OCI-LY7 (cell line): ENCODE data around the gene PKP1. TPM values are rescaled to one million over a fixed set of nuclear protein-coding genes. Genes with fewer than 3 reads are reported as not detected.

ENCODE experiments used
- BruUV-seq: library from RNA; stranded (reverse); fragments of 400-500 nt; replicated peaks from 2 replicates; lab custom pipeline; 2021; lab: Mats Ljungman, UMichigan
- CTCF ChIA-PET: fragments of 300-600 bp; sonication (Branson Sonifier 250); formaldehyde crosslinking; loops from one replicate; lab custom pipeline; 2022; ENCODE audit warnings: antibody characterized with exemption; ENCODE audit not compliant: unreplicated experiment; lab: Charles Lee
- POLR2A ChIA-PET: fragments of 300-600 bp; sonication (Branson Sonifier 250); formaldehyde crosslinking; loops from one replicate; lab custom pipeline; 2022; ENCODE audit warnings: antibody characterized with exemption; lab: Charles Lee
- DNase-seq: peaks from one replicate; pipeline ENCODE4 v3.0.0-alpha.2; 2015; ENCODE audit warnings: low spot score
- H2AFZ ChIP-seq: fragments of 200-600 bp; sonication (generic), shearing (Covaris generic); 2 replicates; pipeline ENCODE4 v1.6.1; 2014; ENCODE audit warnings: mild to moderate bottlenecking, antibody characterized with exemption, low read length, moderate library complexity
- H3K27ac ChIP-seq: fragments of 200-600 bp; sonication (generic); 2 replicates; pipeline ENCODE4 v1.5.1; 2014; ENCODE audit warnings: mixed run types, low read depth, mild to moderate bottlenecking, moderate library complexity, low read length, inconsistent platforms; ENCODE audit not compliant: poor library complexity, severe bottlenecking
- H3K36me3 ChIP-seq: fragments of 200-600 bp; sonication (generic); 2 replicates; pipeline ENCODE4 v1.6.1; 2014; ENCODE audit warnings: mild to moderate bottlenecking, antibody characterized with exemption, low read length, moderate library complexity, mixed read lengths; ENCODE audit not compliant: insufficient read depth
- H3K4me1 ChIP-seq: fragments of 200-600 bp; sonication (generic); 2 replicates; pipeline ENCODE4 v1.5.1; 2014; ENCODE audit warnings: mild to moderate bottlenecking, low read length; ENCODE audit not compliant: insufficient read depth, poor library complexity, severe bottlenecking
- H3K4me2 ChIP-seq: fragments of 200-600 bp; sonication (generic); 2 replicates; pipeline ENCODE4 v1.6.1; 2014; ENCODE audit warnings: mild to moderate bottlenecking, low read length
- H3K4me3 ChIP-seq: fragments of 200-600 bp; sonication (generic); 2 replicates; pipeline ENCODE4 v1.5.1; 2014; ENCODE audit warnings: mild to moderate bottlenecking, low read depth, low read length; ENCODE audit not compliant: poor library complexity, severe bottlenecking
- H3K79me2 ChIP-seq: fragments of 200-600 bp; sonication (generic); 2 replicates; pipeline ENCODE4 v1.6.1; 2016; ENCODE audit warnings: low read depth, mild to moderate bottlenecking, low read length, moderate library complexity, mixed read lengths; ENCODE audit not compliant: insufficient read depth
- H3K9me2 ChIP-seq: fragments of 200-600 bp; sonication (generic); 2 replicates; pipeline ENCODE4 v1.6.1; 2016; ENCODE audit warnings: mild to moderate bottlenecking, low read length, mixed read lengths; ENCODE audit not compliant: insufficient read depth
- H3K9me3 ChIP-seq: fragments of 200-600 bp; sonication (generic); 2 replicates; pipeline ENCODE4 v1.6.1; 2014; ENCODE audit warnings: mild to moderate bottlenecking, mixed run types, low read length, mixed read lengths
- H4K20me1 ChIP-seq: fragments of 200-600 bp; sonication (generic); 2 replicates; pipeline ENCODE4 v1.6.1; 2014; ENCODE audit warnings: mild to moderate bottlenecking, antibody characterized with exemption, low read length, moderate library complexity, mixed read lengths; ENCODE audit not compliant: insufficient read depth
- CTCF ChIP-seq: fragments of 200-600 bp; sonication (generic); conservative IDR thresholded peaks from 2 replicates; pipeline ENCODE4 v1.5.1; 2014; ENCODE audit warnings: mild to moderate bottlenecking, antibody characterized with exemption, low read length, moderate library complexity, mixed read lengths
- EZH2phosphoT487 ChIP-seq: fragments of 200-600 bp; sonication (generic); IDR thresholded peaks from 2 replicates; pipeline ENCODE4 v1.6.1; 2018; ENCODE audit warnings: low read depth, borderline replicate concordance, mild to moderate bottlenecking, mixed run types, antibody characterized with exemption, low read length, moderate library complexity, mixed read lengths
- intact Hi-C: fragments of 100-400 bp; cut with micrococcal nuclease; formaldehyde crosslinking; loops from one replicate; pipeline ENCODE4 v1.10.0; 2022; ENCODE audit not compliant: unreplicated experiment
- total RNA-seq, 2 experiments: library from RNA; depleted of rRNA in 1 of 2; stranded (reverse); fragments of >200 nt in 1 of 2; shearing (Covaris generic) in 1 of 2; gene quantifications; 2 replicates each; pipeline ENCODE4 v1.2.3, GENCODE V29; 2014 to 2022

The PKP1 gene
- total RNA-seq, 2 experiments from 2014 or later: not detected

GRCh38 chr1:201252944-201253371 lies 30.3 kb upstream of the PKP1 start:
- CTCF ChIA-PET: no interaction called here
- Histone ChIP-seq H3K9me3 (no peaks in the 10 kb centered on the region), H3K4me1 (no peaks in the 10 kb centered on the region), H3K9me2 (no peaks in the 10 kb centered on the region), H3K36me3 (no peaks in the 10 kb centered on the region), H3K27ac (no peak overlapping the region), H3K79me2 (no peaks in the 10 kb centered on the region), H3K4me3 (no peak overlapping the region), H4K20me1 (no peaks in the 10 kb centered on the region), H2AFZ (no peak overlapping the region), H3K4me2 (no peak overlapping the region)
- POLR2A ChIA-PET: no interaction called here
- TF ChIP-seq CTCF: no peak
- TF ChIP-seq EZH2phosphoT487: no peak
- no TSS peak for BruUV-seq
- DNase-seq: no peak
- intact Hi-C loops: no loop called here

DNA sequence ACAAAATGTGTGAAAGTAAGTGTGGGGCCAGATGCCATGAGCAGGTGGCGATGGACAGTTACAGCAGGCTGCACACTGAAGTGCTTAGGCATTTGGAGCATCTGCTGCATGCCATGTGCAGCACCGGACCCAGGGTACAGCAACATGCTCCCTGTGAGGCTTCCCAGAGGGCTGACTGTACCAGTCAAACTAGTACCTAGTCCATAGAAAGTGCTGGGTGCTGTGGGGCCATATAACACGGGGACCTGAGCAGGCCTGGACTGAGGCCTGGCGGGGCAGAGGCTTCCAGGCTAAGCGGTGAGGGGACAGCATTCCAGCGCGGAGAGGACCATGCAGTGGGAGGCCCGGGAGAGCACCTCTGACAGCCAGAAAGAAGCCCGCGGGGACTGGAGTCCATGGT lies 29.9 kb upstream of the PKP1 start:
- Histone ChIP-seq H3K4me1 (no peaks in the 10 kb centered on the region), H2AFZ (no peak overlapping the region), H3K27ac (no peak overlapping the region), H3K4me2 (no peak overlapping the region), H3K36me3 (no peaks in the 10 kb centered on the region), H4K20me1 (no peaks in the 10 kb centered on the region), H3K9me2 (no peaks in the 10 kb centered on the region), H3K4me3 (no peak overlapping the region), H3K9me3 (no peaks in the 10 kb centered on the region), H3K79me2 (no peaks in the 10 kb centered on the region)
- no TSS peak for BruUV-seq
- TF ChIP-seq CTCF: no peak
- no peak for TF ChIP-seq EZH2phosphoT487
- no peak for DNase-seq
- ChIA-PET POLR2A (no interaction called here), CTCF (no interaction called here)
- intact Hi-C loops: no loop called here

GRCh38 chr1:201253906-201254624 lies 29.2 kb upstream of the PKP1 start:
- TF ChIP-seq CTCF (no peak), EZH2phosphoT487 (no peak)
- Histone ChIP-seq H3K9me2 (no peaks in the 10 kb centered on the region), H3K27ac (no peak overlapping the region), H3K9me3 (no peaks in the 10 kb centered on the region), H3K79me2 (no peaks in the 10 kb centered on the region), H3K36me3 (no peaks in the 10 kb centered on the region), H3K4me2 (no peak overlapping the region), H4K20me1 (no peaks in the 10 kb centered on the region), H2AFZ (no peak overlapping the region), H3K4me3 (no peak overlapping the region), H3K4me1 (no peaks in the 10 kb centered on the region)
- DNase-seq: no peak
- ChIA-PET POLR2A (no interaction called here), CTCF (interaction anchor here (1.3 kb wide), 1 partner anchor 57 kb away, joined by 3 read pairs; no protein-coding TSS in a partner anchor)
- intact Hi-C loops: loop anchor here (1.0 kb wide), 1 partner anchor 107 kb away; no protein-coding TSS in a partner anchor
- no TSS peak for BruUV-seq
